Activated CD8-positive, alpha-beta memory T cell treated with anti-CD3 and anti-CD28 coated beads, Interleukin-2, amount 10 ng/mL, durations not matched to agents 7 days and 5 days (primary cell): ENCODE measurements around the gene BMERB1. TPM values are rescaled to one million over a fixed set of nuclear protein-coding genes. Genes with fewer than 3 reads are reported as not detected.

Experiments used
- ATAC-seq: fragments of 150-1000 bp; cut with Tn5 transposase; one replicate; pipeline ENCODE4 v1.10.0; 2021; ENCODE audit warnings: moderate library complexity
- CTCF ChIA-PET: fragments of 350-600 bp; sonication (Branson Sonifier 250); formaldehyde crosslinking; loops from one replicate; lab custom pipeline; 2021; ENCODE audit warnings: antibody characterized with exemption; lab: Charles Lee
- DNase-seq: peaks from one replicate; pipeline ENCODE4 v3.0.0-alpha.2; 2020
- H3K27ac Mint-ChIP-seq: one replicate; pipeline ENCODE4 v1.8.0; 2021; ENCODE audit warnings: mild to moderate bottlenecking, mixed read lengths
- H3K27me3 Mint-ChIP-seq: one replicate; pipeline ENCODE4 v1.8.0; 2021; ENCODE audit warnings: mixed read lengths
- H3K36me3 Mint-ChIP-seq: one replicate; pipeline ENCODE4 v1.8.0; 2021; ENCODE audit warnings: mild to moderate bottlenecking, mixed read lengths
- H3K4me1 Mint-ChIP-seq: one replicate; pipeline ENCODE4 v1.8.0; 2021; ENCODE audit warnings: mixed read lengths
- H3K4me3 Mint-ChIP-seq: one replicate; pipeline ENCODE4 v1.8.0; 2021; ENCODE audit warnings: mild to moderate bottlenecking, moderate library complexity, mixed read lengths
- H3K9me3 Mint-ChIP-seq: one replicate; pipeline ENCODE4 v1.8.0; 2022; ENCODE audit warnings: low read depth, mixed read lengths
- total RNA-seq, 2 experiments: library from RNA; stranded (reverse); gene quantifications; one replicate each; pipeline ENCODE4 v1.2.3, GENCODE V29; 2021

BMERB1 gene
- total RNA-seq, 2 experiments from 2014 or later, result 4.5 to 11.9 TPM

- H3K36me3 Mint-ChIP-seq, result no peaks in the 10 kb centered on the region
- no peaks in the 10 kb centered on the region for H3K9me3 Mint-ChIP-seq
- CTCF ChIA-PET, result no interaction called here
- no peak overlapping the region for H3K27ac Mint-ChIP-seq
- no peak for DNase-seq
- ATAC-seq, result no peak
- no peaks in the 10 kb centered on the region for H3K27me3 Mint-ChIP-seq
- H3K4me3 Mint-ChIP-seq, result no peak overlapping the region
- peaks cover 4% of the 10 kb centered on the region for H3K4me1 Mint-ChIP-seq
Measured at GRCh38 chr16:15518381-15519351, 84.3 kb downstream of the BMERB1 start.

- H3K4me1 Mint-ChIP-seq, result peaks cover 4% of the 10 kb centered on the region
- CTCF ChIA-PET, result no interaction called here
- no peak overlapping the region for H3K4me3 Mint-ChIP-seq
- no peak overlapping the region for H3K27ac Mint-ChIP-seq
- no peak for DNase-seq
- H3K27me3 Mint-ChIP-seq, result no peaks in the 10 kb centered on the region
- no peak for ATAC-seq
- no peaks in the 10 kb centered on the region for H3K9me3 Mint-ChIP-seq
- no peaks in the 10 kb centered on the region for H3K36me3 Mint-ChIP-seq
Measured at GRCh38 chr16:15519790-15520189, 85.4 kb downstream of the BMERB1 start.

DNA sequence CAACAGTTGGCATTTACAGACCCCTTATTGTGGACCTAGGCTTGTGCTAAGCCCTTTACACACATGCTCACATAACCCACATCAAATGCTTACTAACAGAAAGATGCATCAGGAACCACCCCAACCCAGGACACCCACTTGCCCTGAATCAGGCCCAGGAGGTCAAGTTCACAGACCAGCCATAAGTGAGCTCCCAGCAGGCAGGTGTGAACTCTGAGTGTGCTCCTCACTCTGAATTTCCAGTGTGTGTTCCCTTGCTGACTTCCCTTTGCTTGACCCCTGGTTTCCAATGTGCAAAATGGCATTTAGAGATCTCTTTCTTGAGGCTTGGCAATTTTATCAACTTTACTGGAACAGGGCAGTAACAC lies 87.0 kb downstream of the BMERB1 start:
- Mint-ChIP-seq H3K4me3 (no peak overlapping the region), H3K27ac (no peak overlapping the region), H3K9me3 (no peaks in the 10 kb centered on the region), H3K27me3 (no peaks in the 10 kb centered on the region), H3K4me1 (peaks cover 4% of the 10 kb centered on the region), H3K36me3 (no peaks in the 10 kb centered on the region)
- DNase-seq, result no peak
- CTCF ChIA-PET, result no interaction called here
- ATAC-seq, result no peak

DNA sequence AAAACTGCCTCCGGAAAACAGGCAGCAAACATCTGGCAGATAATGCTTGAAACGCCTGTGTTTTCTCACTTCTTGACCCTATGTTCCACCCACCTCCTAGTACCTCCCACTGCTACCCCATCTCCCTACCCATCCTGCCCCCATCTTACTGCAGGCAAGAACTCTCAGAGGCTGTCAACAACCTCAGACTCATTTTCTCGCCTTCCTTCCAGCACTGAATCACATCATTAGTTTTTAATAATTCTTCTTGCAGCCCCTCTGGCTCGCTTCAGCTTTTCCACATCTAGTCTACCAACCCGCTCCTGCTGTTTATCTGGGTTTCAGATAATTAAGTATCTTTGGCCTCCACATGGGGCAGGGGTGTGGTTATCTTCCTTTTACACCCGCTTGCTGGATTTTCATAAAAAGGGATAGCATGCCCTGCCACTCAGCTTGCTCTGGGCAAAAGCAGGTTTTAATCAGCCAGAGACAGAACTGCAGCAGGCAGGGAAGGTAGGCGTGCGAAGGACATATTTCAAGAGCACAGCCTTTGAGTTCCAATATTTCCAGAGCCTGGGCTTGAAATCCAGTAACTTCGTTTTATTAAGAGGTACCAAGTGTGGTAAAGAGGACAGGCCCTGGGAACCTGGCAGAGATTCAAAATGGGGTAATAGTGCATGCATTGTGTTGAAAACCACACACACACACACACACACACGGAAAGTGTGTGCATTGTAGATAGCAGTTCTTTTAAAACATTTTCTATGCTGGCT lies 87.5 kb downstream of the BMERB1 start:
- ATAC-seq, result no peak
- peaks cover 4% of the 10 kb centered on the region for H3K4me1 Mint-ChIP-seq
- CTCF ChIA-PET, result no interaction called here
- no peaks in the 10 kb centered on the region for H3K36me3 Mint-ChIP-seq
- no peak overlapping the region for H3K27ac Mint-ChIP-seq
- H3K4me3 Mint-ChIP-seq, result no peak overlapping the region
- no peaks in the 10 kb centered on the region for H3K27me3 Mint-ChIP-seq
- H3K9me3 Mint-ChIP-seq, result no peaks in the 10 kb centered on the region
- no peak for DNase-seq

- peaks cover 4% of the 10 kb centered on the region for H3K4me1 Mint-ChIP-seq
- no peak overlapping the region for H3K27ac Mint-ChIP-seq
- CTCF ChIA-PET, result no interaction called here
- ATAC-seq, result no peak
- no peaks in the 10 kb centered on the region for H3K36me3 Mint-ChIP-seq
- H3K27me3 Mint-ChIP-seq, result no peaks in the 10 kb centered on the region
- no peak overlapping the region for H3K4me3 Mint-ChIP-seq
- no peak for DNase-seq
- H3K9me3 Mint-ChIP-seq, result no peaks in the 10 kb centered on the region
Measured at GRCh38 chr16:15523092-15523541, 88.7 kb downstream of the BMERB1 start.

GRCh38 chr16:15523939-15524338 lies 89.6 kb downstream of the BMERB1 start:
- H3K4me1 Mint-ChIP-seq, result peaks cover 4% of the 10 kb centered on the region
- H3K4me3 Mint-ChIP-seq, result no peak overlapping the region
- ATAC-seq, result no peak
- no peak overlapping the region for H3K27ac Mint-ChIP-seq
- H3K9me3 Mint-ChIP-seq, result no peaks in the 10 kb centered on the region
- no peaks in the 10 kb centered on the region for H3K36me3 Mint-ChIP-seq
- CTCF ChIA-PET, result no interaction called here
- no peak for DNase-seq
- no peaks in the 10 kb centered on the region for H3K27me3 Mint-ChIP-seq

GRCh38 chr16:15524966-15525365 lies 90.6 kb downstream of the BMERB1 start:
- CTCF ChIA-PET, result no interaction called here
- no peak for DNase-seq
- no peak overlapping the region for H3K27ac Mint-ChIP-seq

GRCh38 chr16:15526097-15526496 lies 91.7 kb downstream of the BMERB1 start:
- H3K4me1 Mint-ChIP-seq, result peaks cover 4% of the 10 kb centered on the region
- ATAC-seq, result no peak
- DNase-seq, result no peak
- H3K27me3 Mint-ChIP-seq, result no peaks in the 10 kb centered on the region
- no peaks in the 10 kb centered on the region for H3K36me3 Mint-ChIP-seq
- no peaks in the 10 kb centered on the region for H3K9me3 Mint-ChIP-seq
- no peak overlapping the region for H3K4me3 Mint-ChIP-seq
- CTCF ChIA-PET, result no interaction called here
- H3K27ac Mint-ChIP-seq, result no peak overlapping the region

More at GRCh38 chr16:15524966-15525365, 90.6 kb downstream of the BMERB1 start:
- no peaks in the 10 kb centered on the region for H3K36me3 Mint-ChIP-seq
- H3K4me1 Mint-ChIP-seq, result peaks cover 4% of the 10 kb centered on the region
- H3K9me3 Mint-ChIP-seq, result no peaks in the 10 kb centered on the region
- no peaks in the 10 kb centered on the region for H3K27me3 Mint-ChIP-seq
- ATAC-seq, result no peak
- no peak overlapping the region for H3K4me3 Mint-ChIP-seq

DNA sequence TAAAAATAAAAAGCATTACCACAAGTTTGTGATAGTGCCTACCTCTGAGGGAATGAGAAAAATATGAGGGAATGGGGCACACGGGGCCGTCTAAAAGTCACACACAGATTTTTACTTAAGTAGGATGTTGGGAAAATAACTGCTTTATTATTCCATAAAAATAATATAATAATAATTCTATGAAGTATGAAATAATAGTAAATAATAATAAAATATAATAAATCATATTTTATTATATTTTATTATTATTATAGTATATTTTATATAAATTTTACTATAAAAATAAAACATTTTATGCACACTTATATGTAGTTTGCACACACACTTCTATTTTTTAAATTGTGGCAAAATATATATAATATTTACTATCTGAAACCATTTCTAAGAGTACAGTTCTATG lies 92.3 kb downstream of the BMERB1 start:
- Mint-ChIP-seq H3K36me3 (no peaks in the 10 kb centered on the region), H3K9me3 (no peaks in the 10 kb centered on the region), H3K4me3 (no peak overlapping the region), H3K27me3 (no peaks in the 10 kb centered on the region), H3K4me1 (peaks cover 4% of the 10 kb centered on the region), H3K27ac (no peak overlapping the region)
- ATAC-seq, result no peak
- CTCF ChIA-PET, result no interaction called here
- DNase-seq, result no peak

DNA sequence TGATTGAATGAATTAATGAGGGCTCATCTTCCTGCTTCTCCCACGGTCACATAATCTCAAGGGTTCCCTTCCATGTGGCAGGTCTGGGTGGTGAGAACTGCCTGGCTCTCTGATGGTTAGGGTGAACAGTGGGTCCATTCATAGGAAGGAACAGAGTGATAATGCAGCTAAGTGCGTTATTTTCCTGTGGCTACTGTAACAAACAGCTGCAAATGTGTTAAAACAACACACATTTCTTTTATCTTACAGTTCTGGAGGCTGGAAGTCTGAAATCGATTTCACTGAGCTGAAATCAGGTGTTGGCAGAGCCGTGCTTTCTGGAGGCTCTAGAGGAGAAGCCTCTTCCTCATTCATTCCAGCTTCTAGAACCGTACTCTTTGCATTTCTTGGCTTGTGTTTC lies 95.3 kb downstream of the BMERB1 start:
- H3K36me3 Mint-ChIP-seq, result no peaks in the 10 kb centered on the region
- no peaks in the 10 kb centered on the region for H3K4me1 Mint-ChIP-seq
- H3K27ac Mint-ChIP-seq, result no peak overlapping the region
- DNase-seq (no peak), ATAC-seq (no peak)
- no peaks in the 10 kb centered on the region for H3K27me3 Mint-ChIP-seq
- H3K9me3 Mint-ChIP-seq, result no peaks in the 10 kb centered on the region
- CTCF ChIA-PET, result no interaction called here
- H3K4me3 Mint-ChIP-seq, result no peak overlapping the region

- Mint-ChIP-seq H3K27me3 (no peaks in the 10 kb centered on the region), H3K36me3 (no peaks in the 10 kb centered on the region), H3K4me1 (no peaks in the 10 kb centered on the region), H3K4me3 (no peak overlapping the region), H3K9me3 (no peaks in the 10 kb centered on the region), H3K27ac (no peak overlapping the region)
- no peak for DNase-seq
- CTCF ChIA-PET, result no interaction called here
- ATAC-seq, result no peak
Measured at GRCh38 chr16:15530085-15530484, 95.7 kb downstream of the BMERB1 start.

- Mint-ChIP-seq H3K36me3 (no peaks in the 10 kb centered on the region), H3K9me3 (no peaks in the 10 kb centered on the region), H3K4me3 (no peak overlapping the region), H3K27ac (no peak overlapping the region), H3K4me1 (no peaks in the 10 kb centered on the region), H3K27me3 (no peaks in the 10 kb centered on the region)
- DNase-seq (no peak), ATAC-seq (no peak)
- CTCF ChIA-PET, result no interaction called here
Measured at GRCh38 chr16:15532825-15533224, 98.4 kb downstream of the BMERB1 start.

DNA sequence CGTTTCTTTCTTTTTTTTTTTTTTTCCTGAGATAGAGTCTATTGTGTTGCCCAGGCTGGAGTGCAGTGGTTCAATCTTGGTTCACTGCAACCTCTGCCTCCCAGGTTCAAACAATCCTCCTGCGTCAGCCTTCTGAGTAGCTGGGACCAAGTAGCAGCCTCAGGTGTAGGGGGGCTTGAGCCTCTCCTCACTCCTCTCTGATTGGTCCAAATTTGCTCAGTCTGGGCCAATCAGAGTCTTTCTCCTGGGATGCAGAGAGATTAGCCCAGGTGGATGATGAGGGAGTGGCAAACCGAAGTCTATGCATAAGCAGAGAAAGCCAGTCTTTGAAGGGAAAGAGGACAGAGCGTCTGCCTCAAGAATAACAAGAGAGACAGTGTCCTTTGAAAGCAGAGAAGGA lies 99.0 kb downstream of the BMERB1 start:
- DNase-seq, result no peak
- no peak overlapping the region for H3K4me3 Mint-ChIP-seq
- H3K27me3 Mint-ChIP-seq, result no peaks in the 10 kb centered on the region
- CTCF ChIA-PET, result interaction anchor here (0.9 kb wide), 1 partner anchor 13 kb away, joined by 3 read pairs; no protein-coding TSS in a partner anchor
- no peak overlapping the region for H3K27ac Mint-ChIP-seq
- no peak for ATAC-seq
- no peaks in the 10 kb centered on the region for H3K4me1 Mint-ChIP-seq
- no peaks in the 10 kb centered on the region for H3K36me3 Mint-ChIP-seq
- H3K9me3 Mint-ChIP-seq, result no peaks in the 10 kb centered on the region

DNA sequence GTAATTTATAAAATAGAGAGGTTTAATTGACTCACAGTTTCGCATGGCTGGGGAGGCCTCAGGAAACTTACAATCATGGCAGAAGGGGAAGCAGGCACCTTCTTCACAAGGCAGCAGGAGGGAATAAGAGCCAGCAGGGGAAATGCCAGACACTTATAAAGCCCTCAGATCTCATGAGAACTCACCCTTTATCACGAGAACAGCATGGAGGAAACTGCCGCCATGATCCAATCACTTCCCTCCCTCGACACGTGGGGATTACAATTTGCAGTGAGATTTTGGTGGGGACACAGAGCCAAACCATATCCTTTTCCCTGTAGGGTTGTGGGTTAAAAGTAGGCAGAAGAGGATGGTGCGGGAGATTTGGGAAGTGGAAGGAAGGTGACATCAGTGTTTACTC lies 101.4 kb downstream of the BMERB1 start:
- DNase-seq, result no peak
- no peaks in the 10 kb centered on the region for H3K9me3 Mint-ChIP-seq
- no peaks in the 10 kb centered on the region for H3K27me3 Mint-ChIP-seq
- no peak overlapping the region for H3K27ac Mint-ChIP-seq
- H3K4me3 Mint-ChIP-seq, result no peak overlapping the region
- CTCF ChIA-PET, result no interaction called here
- no peaks in the 10 kb centered on the region for H3K4me1 Mint-ChIP-seq
- H3K36me3 Mint-ChIP-seq, result no peaks in the 10 kb centered on the region
- ATAC-seq, result no peak
